Brain pericyte (primary cell): ENCODE results near the gene POLQ.
"Not testable (repeated sequence)": the region's sequence is repeated elsewhere in the genome, so short reads cannot be mapped to it uniquely, and the experiment has no call there.

Experiments used
- DNase-seq: peaks from one replicate; pipeline ENCODE4 v3.0.0-alpha.2; 2012; ENCODE audit warnings: low read depth, low spot score

The POLQ gene

GRCh38 chr3:121424549-121424948 is 121.2 kb downstream of the POLQ start:
- DNase-seq, result no peak

GRCh38 chr3:121418182-121418581 is 127.6 kb downstream of the POLQ start:
- DNase-seq, result no peak

- DNase-seq, result no peak
These were observed 130.9 kb downstream of the POLQ start for GRCh38 chr3:121414924-121415323.

- no peak for DNase-seq
These were observed 134.3 kb downstream of the POLQ start for GRCh38 chr3:121411523-121411922.

GRCh38 chr3:121405631-121406030 is 140.2 kb downstream of the POLQ start:
- no peak for DNase-seq

GRCh38 chr3:121399820-121400219 is 146.0 kb downstream of the POLQ start:
- DNase-seq, result no peak

- not testable (repeated sequence) for DNase-seq
These were observed 147.7 kb downstream of the POLQ start for GRCh38 chr3:121398051-121398450.

- DNase-seq, result not testable (repeated sequence)
These were observed 149.8 kb downstream of the POLQ start for GRCh38 chr3:121395967-121396366.

GRCh38 chr3:121388308-121388707 is 157.5 kb downstream of the POLQ start:
- not testable (repeated sequence) for DNase-seq
